Aorta (tissue), 5 donors: ENCODE results near the gene PEX26. TPM values are rescaled to one million over a fixed set of nuclear protein-coding genes. Genes with fewer than 3 reads are reported as not detected.

Experiments
- ATAC-seq: fragments of 200-7000 bp; cut with Tn5 transposase; one replicate; pipeline ENCODE4 v1.9.1; 2022; ENCODE audit warnings: moderate library complexity; ENCODE audit not compliant: low FRiP score
- DNase-seq, 2 donors: peaks; one replicate each; pipeline ENCODE4 v3.0.0-alpha.2; 2020
- H3K27ac ChIP-seq, 2 donors: one replicate each; pipeline ENCODE4 v1.5.1; 2013; ENCODE audit warnings: low read length in 2 of 2, mild to moderate bottlenecking in 2 of 2, moderate library complexity in 2 of 2, control low read depth in 1 of 2, inconsistent platforms in 1 of 2, low read depth in 1 of 2
- H3K27me3 ChIP-seq, 2 donors: one replicate each; pipeline ENCODE4 v1.6.1; 2013; ENCODE audit warnings: control low read depth in 1 of 2, low read length in 1 of 2, mild to moderate bottlenecking in 1 of 2, moderate library complexity in 1 of 2; ENCODE audit not compliant: insufficient read depth in 2 of 2, control insufficient read depth in 1 of 2
- H3K36me3 ChIP-seq, 2 donors: one replicate each; pipeline ENCODE4 v1.6.1; 2013; ENCODE audit warnings: control low read depth in 1 of 2, low read length in 1 of 2, mild to moderate bottlenecking in 1 of 2; ENCODE audit not compliant: insufficient read depth in 2 of 2, control insufficient read depth in 1 of 2
- H3K4me1 ChIP-seq, 2 donors: one replicate each; pipeline ENCODE4 v1.6.1; 2013; ENCODE audit warnings: low read length in 2 of 2, control low read depth in 1 of 2, mild to moderate bottlenecking in 1 of 2, moderate library complexity in 1 of 2; ENCODE audit not compliant: insufficient read depth in 2 of 2, control insufficient read depth in 1 of 2
- H3K4me3 ChIP-seq, 2 donors: one replicate each; pipeline ENCODE4 v1.5.1; 2013; ENCODE audit warnings: low read length in 2 of 2, control low read depth in 1 of 2, mild to moderate bottlenecking in 1 of 2
- H3K9me3 ChIP-seq: one replicate; pipeline ENCODE4 v1.6.1; 2013; ENCODE audit warnings: mild to moderate bottlenecking, low read length; ENCODE audit not compliant: control insufficient read depth
- WGBS, 2 donors: extraction: QIAGEN DNeasy Blood & Tissue Kit; methylation state at CpG; one replicate each; pipeline ENCODE4 v1.1.7; 2013; 5-methylcytosine and 5-hydroxymethylcytosine counted together
- intact Hi-C, 2 donors: fragments of 100-400 bp; cut with DNase I; formaldehyde crosslinking; loops; one replicate each; pipeline versions ENCODE4 v1.14.2 to v1.15.0; 2022
- polyA plus RNA-seq, 2 donors: library from polyadenylated mRNA; stranded (reverse); fragments of 200-250 nt; gene quantifications; one replicate each; pipeline ENCODE4 v1.2.3, GENCODE V29; 2013
- total RNA-seq, 2 donors: library from RNA; stranded (reverse); fragmentation: NEBNext Ultra II Directional; extraction: Animal tissue kit (Norgen Biotek cat#: 25700); gene quantifications; one replicate each; pipeline ENCODE4 v1.2.1, GENCODE V29; 2021
- donor health status: healthy with polysubstance abuse.
- donor health status: Bipolar disorder and iron deficiency.
- donor health status: DM: no; HTN: no; CAD: no.
- donor health status: DM: no; HTN: no; CAD: no.
- donor health status: DM: yes; HTN: yes; CAD: no.

PEX26 gene
- total and polyA plus RNA-seq, 4 donors, result 10.9 to 34.1 (median 21.5) TPM

- intact Hi-C loops, result no loop called here
- ATAC-seq (no peak), DNase-seq (peak in 1 of 2 donors; percentile 72)
- 91 to 93% methylated on average over 11 of the region's 11 CpGs for WGBS, 2 donors
- no peak overlapping the region for H3K4me3 ChIP-seq
- H3K36me3 ChIP-seq, result no peaks in the 10 kb centered on the region
- no peaks in the 10 kb centered on the region for H3K4me1 ChIP-seq
- H3K9me3 ChIP-seq, result no peaks in the 10 kb centered on the region
- H3K27me3 ChIP-seq, result no peaks in the 10 kb centered on the region
- H3K27ac ChIP-seq, result no peak overlapping the region
Observed at GRCh38 chr22:18113680-18114394, 36.0 kb downstream of the PEX26 start.

- Histone ChIP-seq H3K36me3 (no peaks in the 10 kb centered on the region), H3K27ac (no peak overlapping the region), H3K4me3 (no peak overlapping the region), H3K27me3 (no peaks in the 10 kb centered on the region), H3K9me3 (no peaks in the 10 kb centered on the region), H3K4me1 (no peaks in the 10 kb centered on the region)
- WGBS, 2 donors, result 80% methylated on average over 4 of the region's 4 CpGs
- intact Hi-C loops, result no loop called here
- peak in 1 of 2 donors; percentile 10 for DNase-seq
- ATAC-seq, result no peak
Observed at GRCh38 chr22:18114495-18114894, 36.7 kb downstream of the PEX26 start.

- intact Hi-C loops, result no loop called here
- Histone ChIP-seq H3K27me3 (no peaks in the 10 kb centered on the region), H3K36me3 (no peaks in the 10 kb centered on the region), H3K4me3 (no peak overlapping the region), H3K27ac (no peak overlapping the region), H3K4me1 (no peaks in the 10 kb centered on the region), H3K9me3 (no peaks in the 10 kb centered on the region)
- peak in 1 of 2 donors; percentile 69 for DNase-seq
- 94 to 95% methylated on average over 15 of the region's 15 CpGs for WGBS, 2 donors
- no peak for ATAC-seq
Observed at GRCh38 chr22:18114976-18115652, 37.3 kb downstream of the PEX26 start.

- ATAC-seq, result no peak
- Histone ChIP-seq H3K36me3 (no peaks in the 10 kb centered on the region), H3K9me3 (no peaks in the 10 kb centered on the region), H3K4me3 (no peak overlapping the region), H3K27me3 (no peaks in the 10 kb centered on the region), H3K27ac (no peak overlapping the region), H3K4me1 (no peaks in the 10 kb centered on the region)
- 82 to 83% methylated on average over 8 of the region's 8 CpGs for WGBS, 2 donors
- intact Hi-C loops, result no loop called here
- peak in 1 of 2 donors; percentile 51 for DNase-seq
Observed at GRCh38 chr22:18115906-18116371, 38.1 kb downstream of the PEX26 start.

GRCh38 chr22:18116634-18117033, 38.8 kb downstream of the PEX26 start:
- no peaks in the 10 kb centered on the region for H3K27me3 ChIP-seq
- no peaks in the 10 kb centered on the region for H3K36me3 ChIP-seq
- ATAC-seq (no peak), DNase-seq (peak in 1 of 2 donors; percentile 72)
- H3K9me3 ChIP-seq, result no peaks in the 10 kb centered on the region
- 95% methylated on average over 15 of the region's 15 CpGs for WGBS, 2 donors
- no peak overlapping the region for H3K27ac ChIP-seq
- H3K4me3 ChIP-seq, result no peak overlapping the region
- H3K4me1 ChIP-seq, result no peaks in the 10 kb centered on the region
- intact Hi-C loops, result no loop called here

- intact Hi-C loops, result no loop called here
- ATAC-seq (no peak), DNase-seq (peak in 1 of 2 donors; percentile 44)
- Histone ChIP-seq H3K27me3 (no peaks in the 10 kb centered on the region), H3K36me3 (no peaks in the 10 kb centered on the region), H3K9me3 (no peaks in the 10 kb centered on the region), H3K4me3 (no peak overlapping the region), H3K4me1 (no peaks in the 10 kb centered on the region), H3K27ac (no peak overlapping the region)
- 91 to 93% methylated on average over 9 of the region's 9 CpGs for WGBS, 2 donors
Observed at GRCh38 chr22:18118345-18118915, 40.6 kb downstream of the PEX26 start.

- WGBS, 2 donors, result 71% methylated on average over 18 of the region's 18 CpGs
- no peaks in the 10 kb centered on the region for H3K27me3 ChIP-seq
- no peak overlapping the region for H3K27ac ChIP-seq
- intact Hi-C loops, result no loop called here
- H3K4me1 ChIP-seq, result no peaks in the 10 kb centered on the region
- H3K9me3 ChIP-seq, result no peaks in the 10 kb centered on the region
- ATAC-seq, result peak; percentile 37
- no peak overlapping the region for H3K4me3 ChIP-seq
- DNase-seq, result peak in 1 of 2 donors; percentile 63
- H3K36me3 ChIP-seq, result no peaks in the 10 kb centered on the region
Observed at GRCh38 chr22:18119409-18120110, 41.8 kb downstream of the PEX26 start.

GRCh38 chr22:18120857-18121256, 43.1 kb downstream of the PEX26 start:
- Histone ChIP-seq H3K36me3 (no peaks in the 10 kb centered on the region), H3K27me3 (no peaks in the 10 kb centered on the region), H3K9me3 (no peaks in the 10 kb centered on the region), H3K4me3 (no peak overlapping the region), H3K4me1 (no peaks in the 10 kb centered on the region), H3K27ac (no peak overlapping the region)
- intact Hi-C loops, result no loop called here
- 92 to 97% methylated on average over 4 of the region's 4 CpGs for WGBS, 2 donors
- no peak for ATAC-seq
- DNase-seq, result peak in 1 of 2 donors; percentile 11
